Activated CD4-positive, alpha-beta T cell treated with anti-CD3 and anti-CD28 coated beads for 4 hours (primary cell): Measurements from ENCODE around the gene CLEC9A.

Experiments used
- DNase-seq, 2 donors: peaks; one replicate each; pipeline ENCODE4 v3.0.0-alpha.2; 2020

CLEC9A gene

GRCh38 chr12:10113075-10113474, 82.6 kb downstream of the CLEC9A start:
- DNase-seq: no peak

- no peak for DNase-seq
Measured at GRCh38 chr12:10113920-10114319, 83.4 kb downstream of the CLEC9A start.

DNA sequence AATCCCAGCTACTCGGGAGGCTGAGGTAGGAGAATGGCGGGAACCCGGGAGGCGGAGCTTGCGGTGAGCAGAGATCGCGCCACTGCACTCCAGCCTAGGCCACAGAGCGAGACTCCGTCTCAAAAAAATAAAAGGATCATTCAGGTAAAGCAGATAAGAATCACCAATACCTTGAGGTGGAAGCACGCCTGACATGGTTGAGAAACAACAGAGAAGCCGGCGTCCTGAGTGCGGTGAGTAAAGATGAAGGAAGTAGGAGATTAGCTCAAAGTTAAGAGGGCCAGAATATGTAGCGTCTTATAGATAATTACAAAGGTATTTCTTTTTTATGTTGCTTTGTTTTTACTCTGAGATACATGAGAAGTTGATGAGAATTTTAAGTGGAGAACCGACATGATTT, 84.8 kb downstream of the CLEC9A start:
- no peak for DNase-seq
